ENCODE measurements around the gene BUB3. TPM values are rescaled to one million over a fixed set of nuclear protein-coding genes. Genes with fewer than 3 reads are reported as not detected.

Gene BUB3
- polyA plus RNA-seq, 2 of the 4 experiments (the other 2 are of a cell fraction) = 216 to 229 TPM

DNA sequence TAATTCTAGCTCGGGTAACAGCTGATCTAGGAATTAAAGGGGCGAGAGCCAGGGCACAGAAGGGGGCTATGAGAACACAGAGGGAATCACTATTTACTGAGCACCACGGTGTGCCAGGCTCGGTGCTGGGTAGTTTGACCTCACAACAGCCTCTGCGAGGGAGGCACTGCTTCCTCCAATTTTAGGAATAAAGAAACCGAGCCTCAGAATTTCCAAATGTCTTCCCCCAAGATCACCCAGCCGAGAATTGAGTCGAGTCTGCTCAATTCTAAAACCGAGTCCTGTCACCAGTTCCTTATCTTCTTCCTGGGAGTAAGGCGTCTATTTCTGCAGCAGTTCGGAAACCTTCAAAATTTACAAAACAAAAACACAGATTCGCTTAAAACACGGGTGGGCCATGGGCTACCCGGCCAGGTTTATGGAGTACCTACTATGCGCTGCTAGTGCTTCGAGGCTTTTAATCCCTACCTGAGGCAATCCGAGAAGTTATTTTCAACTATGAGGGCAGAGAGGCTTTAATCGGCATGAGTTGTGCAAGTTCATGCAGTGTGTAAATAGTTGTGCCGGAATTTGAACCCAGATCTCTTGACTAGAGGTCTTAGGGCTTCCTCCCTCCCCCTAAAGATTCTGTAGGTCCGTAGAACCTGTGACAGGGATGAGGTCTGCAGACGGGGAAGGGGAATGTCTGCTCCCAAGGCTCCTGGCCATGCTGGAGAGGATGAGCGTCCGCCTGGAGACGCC lies 7.1 kb upstream of the BUB3 start:
- Histone ChIP-seq H3K9me3 (no peaks in the 10 kb centered on the region), H3K4me3 (peak overlapping the region; percentile 46), H3K27ac (no peak overlapping the region; a peak in 1 of 6 replicates), H3K4me2 (peak overlapping the region; percentile 92), H3K4me1 (peaks cover 4% of the 10 kb centered on the region; the same call in 2 of the 3 replicates)
- TF ChIP-seq KDM5A (IDR thresholded peaks at IDR 0.05) = no peak
- no peak for TF ChIP-seq EP300 (IDR thresholded peaks at IDR 0.05)
- TF ChIP-seq PHF8 (IDR thresholded peaks at IDR 0.05; ENCODE audit: borderline replicate concordance, low read depth) = no peak
- TF ChIP-seq SREBF2 (IDR thresholded peaks at IDR 0.05) = no peak
- TF ChIP-seq HOXB5 (CRISPR knock-in tag; IDR thresholded peaks at IDR 0.05) = no peak
- no peak for TF ChIP-seq CTCF (IDR thresholded peaks at IDR 0.05)
- TF ChIP-seq RARB (CRISPR knock-in tag; IDR thresholded peaks at IDR 0.05) = no peak
- ChIA-PET CTCF (interaction anchor here (1.0 to 9.4 kb wide), 4 partner anchors 13 to 411 kb away, joined by 3 to 64 read pairs (median 22); no protein-coding TSS in a partner anchor), POLR2A (no interaction called here)
- ATAC-seq (no peak), FAIRE-seq (no peak), DNase-seq (ENCODE audit: low read depth in 1 of 2, low spot score in 1 of 2) (no peak)
- 73% methylated on average over 23 of the region's 24 CpGs for WGBS (ENCODE audit: missing lambda C conversion rate)

- Histone ChIP-seq H3K4me2 (peak within 1 kb of the TSS; percentile 92), H3K4me3 (peak within 1 kb of the TSS; percentile 46), H3K4me1 (peaks cover 4% of the 10 kb centered on the region; the same call in 2 of the 3 replicates), H3K27ac (peak within 1 kb of the TSS in 1 of 2 experiments; percentile 78; a peak in 3 of 6 replicates), H3K9me3 (no peaks in the 10 kb centered on the region)
- CTCF ChIA-PET = interaction anchor here (1.0 to 9.4 kb wide), 3 partner anchors 12 to 410 kb away, joined by 3 to 64 read pairs (median 3); no protein-coding TSS in a partner anchor
- POLR2A ChIA-PET = no interaction called here
- TF ChIP-seq MYC (IDR thresholded peaks at IDR 0.05; ENCODE audit: borderline replicate concordance, low read length) = no peak
- no peak for TF ChIP-seq BHLHE40 (IDR thresholded peaks at IDR 0.05; ENCODE audit: low read depth, low read length)
- 0 out of 2 replicates have a peak, but pooled peaks have one; percentile 15 for TF ChIP-seq MAX (IDR thresholded peaks at IDR 0.05)
- TF ChIP-seq, protein P1, sequence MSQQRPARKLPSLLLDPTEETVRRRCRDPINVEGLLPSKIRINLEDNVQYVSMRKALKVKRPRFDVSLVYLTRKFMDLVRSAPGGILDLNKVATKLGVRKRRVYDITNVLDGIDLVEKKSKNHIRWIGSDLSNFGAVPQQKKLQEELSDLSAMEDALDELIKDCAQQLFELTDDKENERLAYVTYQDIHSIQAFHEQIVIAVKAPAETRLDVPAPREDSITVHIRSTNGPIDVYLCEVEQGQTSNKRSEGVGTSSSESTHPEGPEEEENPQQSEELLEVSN (IDR thresholded peaks at IDR 0.05; ENCODE audit: borderline replicate concordance, low read depth) = 0 out of 2 replicates have a peak, but pooled peaks have one; percentile 18
- TF ChIP-seq JUNB (IDR thresholded peaks at IDR 0.05) = no peak
- no peak for TF ChIP-seq FOSB (CRISPR knock-in tag; IDR thresholded peaks at IDR 0.05)
- no peak for TF ChIP-seq ELK1 (IDR thresholded peaks at IDR 0.05; ENCODE audit: low read depth, low read length)
- TF ChIP-seq KDM1A (IDR thresholded peaks at IDR 0.05; ENCODE audit: low read depth) = no peak
- no peak for FAIRE-seq
- DNase-seq (ENCODE audit: low read depth in 1 of 2, low spot score in 1 of 2) = no peak
- 31% methylated on average over 11 of the region's 64 CpGs for WGBS (ENCODE audit: missing lambda C conversion rate)
- ATAC-seq = peak; percentile 62 to 84; a peak in 4 of 6 replicates
Measured at GRCh38 chr10:123147635-123148413, 6.4 kb upstream of the BUB3 start, which contains the start of gene HMX2. TSS of gene HMX2 (plus strand) at chr10:123148136. CDS start at chr10:123148379, 243 bp downstream.
